ENCODE data around the gene HDAC2.

DNA sequence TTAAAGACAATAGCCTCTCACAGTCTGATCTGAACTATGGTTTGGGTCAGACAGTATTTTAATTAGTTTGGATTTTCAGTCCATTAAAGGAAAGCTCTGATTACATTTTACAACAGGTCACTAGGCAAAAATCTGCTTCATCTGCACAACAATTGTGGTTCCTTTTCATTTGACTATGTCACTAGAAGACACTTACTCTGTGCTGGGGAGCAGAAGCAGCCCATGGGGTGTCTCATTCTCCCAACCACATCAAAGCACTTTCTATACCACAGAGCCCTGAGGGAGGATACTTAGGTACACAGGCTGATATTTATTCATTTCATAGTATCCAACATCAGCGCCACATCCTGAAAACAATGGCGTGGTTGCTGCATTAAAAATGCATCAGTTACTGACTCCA is 36.6 kb upstream of the HDAC2 start:
- no peak for TF ChIP-seq POLR2A (IDR thresholded peaks at IDR 0.05)
- TF ChIP-seq, protein P1, sequence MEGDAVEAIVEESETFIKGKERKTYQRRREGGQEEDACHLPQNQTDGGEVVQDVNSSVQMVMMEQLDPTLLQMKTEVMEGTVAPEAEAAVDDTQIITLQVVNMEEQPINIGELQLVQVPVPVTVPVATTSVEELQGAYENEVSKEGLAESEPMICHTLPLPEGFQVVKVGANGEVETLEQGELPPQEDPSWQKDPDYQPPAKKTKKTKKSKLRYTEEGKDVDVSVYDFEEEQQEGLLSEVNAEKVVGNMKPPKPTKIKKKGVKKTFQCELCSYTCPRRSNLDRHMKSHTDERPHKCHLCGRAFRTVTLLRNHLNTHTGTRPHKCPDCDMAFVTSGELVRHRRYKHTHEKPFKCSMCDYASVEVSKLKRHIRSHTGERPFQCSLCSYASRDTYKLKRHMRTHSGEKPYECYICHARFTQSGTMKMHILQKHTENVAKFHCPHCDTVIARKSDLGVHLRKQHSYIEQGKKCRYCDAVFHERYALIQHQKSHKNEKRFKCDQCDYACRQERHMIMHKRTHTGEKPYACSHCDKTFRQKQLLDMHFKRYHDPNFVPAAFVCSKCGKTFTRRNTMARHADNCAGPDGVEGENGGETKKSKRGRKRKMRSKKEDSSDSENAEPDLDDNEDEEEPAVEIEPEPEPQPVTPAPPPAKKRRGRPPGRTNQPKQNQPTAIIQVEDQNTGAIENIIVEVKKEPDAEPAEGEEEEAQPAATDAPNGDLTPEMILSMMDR (IDR thresholded peaks at IDR 0.05), result no peak
